Hepatocyte (in vitro differentiated cells): Measurements from ENCODE around the gene KIF23. TPM values are rescaled to one million over a fixed set of nuclear protein-coding genes. Genes with fewer than 3 reads are reported as not detected.

Experiments used
- DNase-seq: peaks from one replicate; pipeline ENCODE4 v3.0.0-alpha.2; 2016; ENCODE audit warnings: low spot score
- H2AFZ ChIP-seq: fragments of 200-600 bp; sonication (generic); 2 replicates; pipeline ENCODE4 v1.6.0; 2016; ENCODE audit warnings: antibody characterized with exemption, mild to moderate bottlenecking
- H3K27ac ChIP-seq: fragments of 200-600 bp; sonication (generic); 2 replicates; pipeline ENCODE4 v1.5.1; 2016; ENCODE audit warnings: mild to moderate bottlenecking
- H3K27me3 ChIP-seq: fragments of 200-600 bp; sonication (generic); 2 replicates; pipeline ENCODE4 v1.6.1; 2016
- H3K36me3 ChIP-seq: fragments of 200-600 bp; sonication (generic); replicated peaks from 2 replicates; pipeline ENCODE4 v1.5.1; 2016; ENCODE audit warnings: low read depth; ENCODE audit not compliant: insufficient read depth
- H3K4me1 ChIP-seq: fragments of 200-600 bp; sonication (generic); 2 replicates; pipeline ENCODE4 v1.5.1; 2016; ENCODE audit warnings: mild to moderate bottlenecking, moderate library complexity; ENCODE audit not compliant: insufficient read depth
- H3K4me2 ChIP-seq: fragments of 200-600 bp; sonication (generic); 2 replicates; pipeline ENCODE4 v1.6.0; 2016
- H3K4me3 ChIP-seq: fragments of 200-600 bp; sonication (generic); 2 replicates; pipeline ENCODE4 v1.5.1; 2016; ENCODE audit warnings: mild to moderate bottlenecking
- H3K79me2 ChIP-seq: fragments of 200-600 bp; sonication (generic); 2 replicates; pipeline ENCODE4 v1.6.0; 2017; ENCODE audit warnings: mild to moderate bottlenecking
- H3K9me2 ChIP-seq: fragments of 200-600 bp; sonication (generic); replicated peaks from 2 replicates; pipeline ENCODE4 v1.6.0; 2017; ENCODE audit warnings: mild to moderate bottlenecking; ENCODE audit not compliant: insufficient read depth
- H3K9me3 ChIP-seq: fragments of 200-600 bp; sonication (generic); 2 replicates; pipeline ENCODE4 v1.5.1; 2016; ENCODE audit warnings: low read depth, mild to moderate bottlenecking
- H4K20me1 ChIP-seq: fragments of 200-600 bp; sonication (generic); 2 replicates; pipeline ENCODE4 v1.6.0; 2016; ENCODE audit warnings: mild to moderate bottlenecking; ENCODE audit not compliant: insufficient read depth, poor library complexity, severe bottlenecking
- CTCF ChIP-seq: fragments of 200-600 bp; sonication (generic); IDR thresholded peaks from 2 replicates; pipeline ENCODE4 v1.5.1; 2016; ENCODE audit warnings: antibody characterized with exemption, mild to moderate bottlenecking; ENCODE audit not compliant: poor library complexity
- EZH2 ChIP-seq: fragments of 200-600 bp; sonication (generic); IDR thresholded peaks from 2 replicates; pipeline ENCODE4 v1.6.1; 2016; ENCODE audit warnings: antibody characterized with exemption, mild to moderate bottlenecking, borderline replicate concordance
- EZH2phosphoT487 ChIP-seq: fragments of 200-600 bp; sonication (generic); IDR thresholded peaks from one replicate; pipeline ENCODE4 v1.6.1; 2018; ENCODE audit warnings: antibody characterized with exemption, mild to moderate bottlenecking, low read depth, moderate library complexity; ENCODE audit not compliant: unreplicated experiment, severe bottlenecking
- WGBS: methylation state at CpG from one replicate; pipeline ENCODE4 v1.1.6; 2016; ENCODE audit warnings: low lambda C conversion rate; ENCODE audit errors: missing lambda C conversion rate; 5-methylcytosine and 5-hydroxymethylcytosine counted together
- polyA plus RNA-seq: library from polyadenylated mRNA; unstranded; fragments of >200 nt; fragmentation: Nextera tagmentation; extraction: Ambion mirVana; gene quantifications from 2 replicates; pipeline ENCODE4 v1.2.1, GENCODE V29; 2016
- small RNA-seq: library from RNA; depleted of rRNA; stranded (forward); fragments of <200 nt; gene quantifications from one replicate; pipeline ENCODE3, GENCODE V24; 2014
- total RNA-seq: library from RNA; depleted of rRNA; stranded (reverse); fragments of >200 nt; gene quantifications from 2 replicates; pipeline ENCODE4 v1.2.3, GENCODE V29; 2014

KIF23 gene
- total and polyA plus RNA-seq, 2 experiments from 2014 or later = 12.0 to 14.1 TPM

- Histone ChIP-seq H3K9me2 (no peaks in the 10 kb centered on the region), H3K79me2 (no peaks in the 10 kb centered on the region), H4K20me1 (no peaks in the 10 kb centered on the region), H3K4me2 (no peak overlapping the region), H3K4me1 (no peaks in the 10 kb centered on the region), H3K36me3 (no peaks in the 10 kb centered on the region), H3K27ac (no peak overlapping the region), H3K9me3 (no peaks in the 10 kb centered on the region), H3K27me3 (no peaks in the 10 kb centered on the region), H3K4me3 (no peak overlapping the region), H2AFZ (no peak overlapping the region)
- WGBS = 61% methylated on average over 2 of the region's 2 CpGs
- TF ChIP-seq EZH2 (no peak), EZH2phosphoT487 (no peak), CTCF (no peak)
- DNase-seq = no peak
These were observed 81.9 kb downstream of the KIF23 start for GRCh38 chr15:69496001-69496400.

GRCh38 chr15:69497076-69497475 lies 82.9 kb downstream of the KIF23 start:
- TF ChIP-seq EZH2 (no peak), CTCF (no peak), EZH2phosphoT487 (no peak)
- H3K4me3 ChIP-seq = no peak overlapping the region
- no peak overlapping the region for H2AFZ ChIP-seq
- H3K4me2 ChIP-seq = no peak overlapping the region
- no peaks in the 10 kb centered on the region for H3K36me3 ChIP-seq
- H3K27ac ChIP-seq = no peak overlapping the region
- H4K20me1 ChIP-seq = no peaks in the 10 kb centered on the region
- H3K9me3 ChIP-seq = no peaks in the 10 kb centered on the region
- WGBS = 93% methylated on average over 1 of the region's 1 CpG
- no peaks in the 10 kb centered on the region for H3K27me3 ChIP-seq
- no peaks in the 10 kb centered on the region for H3K79me2 ChIP-seq
- H3K9me2 ChIP-seq = no peaks in the 10 kb centered on the region
- H3K4me1 ChIP-seq = no peaks in the 10 kb centered on the region
- DNase-seq = no peak

GRCh38 chr15:69497667-69498066 lies 83.5 kb downstream of the KIF23 start:
- H3K4me2 ChIP-seq = no peak overlapping the region
- 79% methylated on average over 1 of the region's 1 CpG for WGBS
- no peaks in the 10 kb centered on the region for H3K4me1 ChIP-seq
- no peak for TF ChIP-seq CTCF
- no peak for TF ChIP-seq EZH2
- TF ChIP-seq EZH2phosphoT487 = no peak
- H4K20me1 ChIP-seq = no peaks in the 10 kb centered on the region
- H3K27me3 ChIP-seq = no peaks in the 10 kb centered on the region
- no peak overlapping the region for H3K4me3 ChIP-seq
- H2AFZ ChIP-seq = no peak overlapping the region
- DNase-seq = no peak
- no peaks in the 10 kb centered on the region for H3K79me2 ChIP-seq
- no peaks in the 10 kb centered on the region for H3K9me3 ChIP-seq
- no peaks in the 10 kb centered on the region for H3K9me2 ChIP-seq
- no peak overlapping the region for H3K27ac ChIP-seq
- no peaks in the 10 kb centered on the region for H3K36me3 ChIP-seq

Small RNA genes within 50 kb of the gene (small RNA-seq; reads per million reads assigned to genes)
- gene RF00012 = not detected

Other genes starting within 250 kb of the KIF23 start
- gene PAQR5, start 115.4 kb upstream of the KIF23 start, total RNA-seq = 2.1 and 2.6 TPM in 2 replicates
- gene PAQR5, start 115.4 kb upstream of the KIF23 start, polyA plus RNA-seq = 2.8 and 4.7 TPM in 2 replicates
- gene RPLP1, start 38.5 kb downstream of the KIF23 start, total RNA-seq = 210 and 218 TPM in 2 replicates
- 803 and 884 TPM in 2 replicates for gene RPLP1, start 38.5 kb downstream of the KIF23 start, polyA plus RNA-seq